Measurements from ENCODE around the gene PXDN.

GRCh38 chr2:1610096-1610485, 134.2 kb downstream of the PXDN start:
- TF ChIP-seq, protein P1, sequence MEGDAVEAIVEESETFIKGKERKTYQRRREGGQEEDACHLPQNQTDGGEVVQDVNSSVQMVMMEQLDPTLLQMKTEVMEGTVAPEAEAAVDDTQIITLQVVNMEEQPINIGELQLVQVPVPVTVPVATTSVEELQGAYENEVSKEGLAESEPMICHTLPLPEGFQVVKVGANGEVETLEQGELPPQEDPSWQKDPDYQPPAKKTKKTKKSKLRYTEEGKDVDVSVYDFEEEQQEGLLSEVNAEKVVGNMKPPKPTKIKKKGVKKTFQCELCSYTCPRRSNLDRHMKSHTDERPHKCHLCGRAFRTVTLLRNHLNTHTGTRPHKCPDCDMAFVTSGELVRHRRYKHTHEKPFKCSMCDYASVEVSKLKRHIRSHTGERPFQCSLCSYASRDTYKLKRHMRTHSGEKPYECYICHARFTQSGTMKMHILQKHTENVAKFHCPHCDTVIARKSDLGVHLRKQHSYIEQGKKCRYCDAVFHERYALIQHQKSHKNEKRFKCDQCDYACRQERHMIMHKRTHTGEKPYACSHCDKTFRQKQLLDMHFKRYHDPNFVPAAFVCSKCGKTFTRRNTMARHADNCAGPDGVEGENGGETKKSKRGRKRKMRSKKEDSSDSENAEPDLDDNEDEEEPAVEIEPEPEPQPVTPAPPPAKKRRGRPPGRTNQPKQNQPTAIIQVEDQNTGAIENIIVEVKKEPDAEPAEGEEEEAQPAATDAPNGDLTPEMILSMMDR (IDR thresholded peaks at IDR 0.05) = no peak
- TF ChIP-seq POLR2A (IDR thresholded peaks at IDR 0.05) = no peak
